Coronary artery (tissue), 2 donors: ENCODE results near the gene HSPA8.

Experiments used
- DNase-seq: peaks from one replicate; pipeline ENCODE4 v3.0.0-alpha.2; 2017; ENCODE audit warnings: low spot score
- H3K27ac ChIP-seq, 2 donors: fragments of 200-600 bp; sonication (generic); one replicate each; pipeline ENCODE4 v1.5.1; 2016 to 2019
- H3K4me3 ChIP-seq: fragments of 200-600 bp; sonication (generic); 2 replicates; pipeline ENCODE4 v1.5.1; 2016; ENCODE audit warnings: mild to moderate bottlenecking, moderate library complexity
- TF ChIP-seq, protein P1 (sequence below): fragments of 200-600 bp; sonication (generic); IDR thresholded peaks from one replicate; pipeline ENCODE4 v1.5.1; 2019; ENCODE audit warnings: antibody characterized with exemption

The HSPA8 gene

DNA sequence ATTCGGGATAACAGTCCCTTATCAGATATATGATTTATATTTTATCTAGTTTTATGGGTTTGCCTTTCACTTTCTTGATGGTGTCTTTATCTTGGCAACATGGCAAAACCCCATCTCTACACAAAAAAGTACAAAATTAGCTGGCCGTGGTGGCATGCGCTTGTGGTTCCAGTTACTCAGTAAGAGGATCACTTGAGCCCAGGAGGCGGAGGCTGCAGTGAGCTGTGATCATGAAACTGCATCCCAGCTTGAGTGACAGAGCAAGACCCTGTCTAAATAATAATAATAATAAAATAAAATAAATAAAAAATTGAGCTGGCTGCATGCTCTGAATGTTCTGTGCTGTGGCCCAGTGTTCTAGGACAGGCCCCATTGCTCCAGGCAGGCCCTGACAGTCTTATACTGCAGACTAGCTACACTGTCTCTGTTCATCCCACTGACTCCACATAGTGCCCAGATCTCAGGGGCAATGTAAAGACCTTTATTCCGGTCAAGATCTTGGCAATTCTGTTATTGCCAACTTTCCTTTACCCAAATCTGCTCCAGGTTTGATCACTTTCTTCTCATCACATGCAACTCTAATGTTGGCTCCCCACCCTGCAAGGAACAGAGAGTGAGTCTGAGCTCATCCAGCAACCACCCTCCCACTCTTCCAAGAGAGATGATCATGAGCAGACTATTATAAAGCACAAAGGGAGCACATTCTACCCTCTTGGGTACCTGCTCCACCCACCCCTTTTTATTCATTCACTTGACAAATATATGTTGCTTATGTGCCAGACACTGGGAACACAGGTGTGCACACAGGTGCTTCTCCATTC, 8.8 kb downstream of the HSPA8 start:
- DNase-seq = no peak
- TF ChIP-seq, protein P1, sequence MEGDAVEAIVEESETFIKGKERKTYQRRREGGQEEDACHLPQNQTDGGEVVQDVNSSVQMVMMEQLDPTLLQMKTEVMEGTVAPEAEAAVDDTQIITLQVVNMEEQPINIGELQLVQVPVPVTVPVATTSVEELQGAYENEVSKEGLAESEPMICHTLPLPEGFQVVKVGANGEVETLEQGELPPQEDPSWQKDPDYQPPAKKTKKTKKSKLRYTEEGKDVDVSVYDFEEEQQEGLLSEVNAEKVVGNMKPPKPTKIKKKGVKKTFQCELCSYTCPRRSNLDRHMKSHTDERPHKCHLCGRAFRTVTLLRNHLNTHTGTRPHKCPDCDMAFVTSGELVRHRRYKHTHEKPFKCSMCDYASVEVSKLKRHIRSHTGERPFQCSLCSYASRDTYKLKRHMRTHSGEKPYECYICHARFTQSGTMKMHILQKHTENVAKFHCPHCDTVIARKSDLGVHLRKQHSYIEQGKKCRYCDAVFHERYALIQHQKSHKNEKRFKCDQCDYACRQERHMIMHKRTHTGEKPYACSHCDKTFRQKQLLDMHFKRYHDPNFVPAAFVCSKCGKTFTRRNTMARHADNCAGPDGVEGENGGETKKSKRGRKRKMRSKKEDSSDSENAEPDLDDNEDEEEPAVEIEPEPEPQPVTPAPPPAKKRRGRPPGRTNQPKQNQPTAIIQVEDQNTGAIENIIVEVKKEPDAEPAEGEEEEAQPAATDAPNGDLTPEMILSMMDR = no peak
- Histone ChIP-seq H3K27ac (no peak overlapping the region), H3K4me3 (no peak overlapping the region)

DNA sequence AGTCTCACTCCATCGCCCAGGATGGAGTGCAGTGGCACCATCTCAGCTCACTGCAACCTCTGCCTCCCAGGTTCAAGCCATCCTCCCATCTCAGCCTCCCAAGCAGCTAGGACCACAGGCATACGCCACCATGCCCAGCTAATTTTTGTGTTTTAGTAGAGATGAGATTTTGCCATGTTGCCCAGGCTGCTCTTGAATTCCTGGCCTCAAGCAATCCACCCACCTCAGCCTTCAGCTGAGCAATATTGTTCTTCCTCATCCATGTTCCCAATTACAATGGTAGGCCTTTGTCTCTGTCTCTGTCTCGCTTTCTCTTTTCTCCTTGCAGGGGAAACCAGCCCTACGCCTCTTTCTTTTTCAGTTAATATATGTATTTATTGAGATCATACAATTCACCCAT, 10.3 kb downstream of the HSPA8 start:
- Histone ChIP-seq H3K27ac (no peak overlapping the region), H3K4me3 (no peak overlapping the region)
- TF ChIP-seq, protein P1 = no peak
- DNase-seq = no peak

DNA sequence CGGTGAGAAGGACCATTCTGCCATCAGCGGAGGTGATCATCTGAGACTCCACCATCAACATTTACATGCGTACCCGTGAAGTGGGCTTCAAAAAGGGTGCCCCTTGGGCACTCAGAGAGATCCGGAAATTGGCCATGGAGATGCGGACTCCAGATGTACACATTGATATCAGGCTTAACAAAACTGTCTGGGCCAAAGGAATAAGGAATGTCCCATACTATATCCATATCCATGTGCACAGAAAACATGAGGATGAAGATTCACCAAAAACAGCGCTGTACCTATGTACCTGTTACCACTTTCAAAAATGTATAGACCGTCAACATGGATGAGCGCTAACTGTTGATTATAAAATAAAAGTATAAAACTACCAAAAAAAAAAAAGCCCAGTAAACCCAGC, 10.8 kb downstream of the HSPA8 start:
- Histone ChIP-seq H3K27ac (no peak overlapping the region), H3K4me3 (no peak overlapping the region)
- no peak for DNase-seq
- TF ChIP-seq, protein P1 = no peak

DNA sequence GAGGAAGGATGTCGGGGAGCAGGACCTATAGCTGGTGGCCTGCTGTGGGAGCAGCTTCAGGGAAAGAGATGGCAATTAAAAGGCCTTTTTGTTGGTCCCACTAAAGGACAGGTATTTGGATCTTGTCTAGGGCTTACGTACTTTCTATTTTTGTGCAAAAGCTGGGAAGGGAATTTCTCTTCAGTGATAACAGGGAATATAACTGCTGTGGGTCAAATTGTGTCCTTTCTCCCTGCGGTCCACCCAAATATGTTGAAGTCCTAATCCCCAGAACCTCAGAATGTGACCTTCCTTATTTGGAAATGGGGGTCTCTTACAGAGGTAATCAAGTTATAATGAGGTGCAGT, 14.0 kb downstream of the HSPA8 start:
- TF ChIP-seq, protein P1 = no peak
- no peak overlapping the region for H3K4me3 ChIP-seq

DNA sequence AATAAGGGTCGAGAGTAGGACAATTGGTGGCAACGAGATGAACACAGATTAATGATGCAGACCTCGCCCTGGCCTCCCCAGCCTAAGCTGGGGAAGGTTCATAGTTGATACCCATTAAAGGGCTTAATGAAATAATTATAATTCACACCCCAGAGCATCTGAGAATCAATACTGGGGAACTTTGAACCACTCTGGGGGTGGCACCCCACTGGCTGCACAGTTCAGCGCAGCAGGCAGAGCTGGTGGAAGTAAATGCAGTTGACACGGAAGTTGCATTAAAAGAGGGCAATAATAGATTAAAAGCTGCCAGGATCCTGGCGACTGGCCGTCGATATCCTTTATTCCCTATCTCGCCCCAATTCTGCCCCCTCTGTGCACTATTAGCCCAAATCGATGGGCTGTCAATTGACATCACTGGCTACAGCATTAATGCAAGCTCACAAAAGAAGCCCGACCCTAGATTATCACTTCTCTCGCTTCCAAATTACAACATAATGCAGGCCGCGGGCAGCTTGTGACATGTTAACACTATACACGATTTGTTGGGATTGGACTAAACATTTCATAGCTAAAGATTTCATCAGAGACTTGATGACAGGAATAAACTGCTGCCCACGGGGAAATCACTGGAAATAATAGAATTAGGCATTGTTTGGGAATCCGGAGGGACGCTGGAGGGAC, 14.5 kb downstream of the HSPA8 start:
- DNase-seq = no peak
- H3K4me3 ChIP-seq = no peak overlapping the region
- TF ChIP-seq, protein P1 = no peak
- H3K27ac ChIP-seq = no peak overlapping the region

More for the DNA sequence above, 14.0 kb downstream of the HSPA8 start:
- DNase-seq = no peak
- no peak overlapping the region for H3K27ac ChIP-seq

DNA sequence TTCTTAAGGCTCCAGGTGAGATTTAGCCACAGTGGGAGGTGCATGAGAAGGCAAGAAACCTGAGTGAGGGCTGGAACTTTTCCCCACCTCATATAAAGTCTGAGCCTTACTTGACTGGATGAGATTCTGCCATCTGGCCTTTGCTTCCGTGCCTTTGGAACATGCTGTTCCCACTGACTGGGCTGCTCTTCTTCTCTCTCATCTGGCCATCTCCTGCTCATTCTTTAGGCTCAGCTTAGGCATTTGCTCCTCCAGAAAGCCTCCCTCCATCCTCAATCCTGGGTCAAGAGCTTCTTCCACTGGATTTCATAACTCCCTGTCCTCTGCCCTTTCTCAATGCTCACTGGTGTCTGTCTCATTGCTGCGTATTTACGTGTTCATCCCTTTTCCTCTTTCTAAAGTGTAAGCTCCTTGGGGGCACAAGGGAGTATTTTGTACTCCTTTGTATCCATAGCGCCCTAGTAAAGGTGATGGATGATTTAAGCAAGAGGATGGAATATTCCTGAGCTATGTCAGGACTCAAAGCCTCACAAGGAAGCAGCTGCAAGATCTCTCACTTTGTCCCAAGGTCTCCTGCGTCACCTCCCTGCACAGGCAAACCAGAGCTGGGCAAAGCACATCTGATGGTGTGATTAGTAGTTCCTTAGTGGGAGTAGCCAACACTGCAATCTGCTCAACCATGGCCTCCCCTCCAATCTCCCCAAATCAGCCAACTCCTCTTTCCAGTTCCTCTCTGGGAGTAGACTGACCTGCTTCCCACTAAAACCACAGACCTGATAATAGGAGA, 15.3 kb downstream of the HSPA8 start:
- Histone ChIP-seq H3K27ac (no peak overlapping the region), H3K4me3 (no peak overlapping the region)
- TF ChIP-seq, protein P1 = no peak
- no peak for DNase-seq
